Hematopoietic multipotent progenitor cell treated with erythropoietin and hydrocortisone succinate and interleukin-3 and kit ligand, for 8 days (in vitro differentiated cells): Measurements from ENCODE around the gene DYRK4.
A peak's percentile ranks its signal among the peaks of the same experiment; 100 is the strongest.

Source experiments
- DNase-seq: peaks from one replicate; pipeline ENCODE4 v3.0.0-alpha.2; 2015

DYRK4 gene

DNA sequence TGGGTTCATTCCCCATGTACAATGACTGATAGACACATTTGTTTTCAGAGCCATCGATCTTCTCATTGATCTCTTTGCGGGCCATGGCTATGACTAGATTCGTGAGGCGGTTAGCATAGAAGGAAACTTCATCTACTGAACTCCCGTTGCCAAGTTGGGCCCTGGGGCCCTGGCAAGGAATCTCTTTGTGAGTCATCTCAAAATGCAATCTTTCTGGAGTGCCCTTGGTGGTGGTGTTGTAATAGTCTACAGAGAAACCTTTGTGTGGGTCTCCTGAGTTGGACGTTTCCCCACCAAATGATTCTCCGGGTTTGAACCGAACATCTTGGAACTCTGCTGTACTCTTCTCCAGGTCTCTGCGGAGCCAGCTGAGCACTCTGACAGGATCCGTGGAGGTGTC is 66.4 kb downstream of the DYRK4 start:
- no peak for DNase-seq

GRCh38 chr12:4630262-4630661 is 68.3 kb downstream of the DYRK4 start:
- no peak for DNase-seq

GRCh38 chr12:4643747-4644146 is 81.7 kb downstream of the DYRK4 start:
- no peak for DNase-seq

GRCh38 chr12:4645023-4645422 is 83.0 kb downstream of the DYRK4 start:
- DNase-seq, result no peak

- DNase-seq, result no peak
Observed at GRCh38 chr12:4648104-4648500, 86.1 kb downstream of the DYRK4 start.

DNA sequence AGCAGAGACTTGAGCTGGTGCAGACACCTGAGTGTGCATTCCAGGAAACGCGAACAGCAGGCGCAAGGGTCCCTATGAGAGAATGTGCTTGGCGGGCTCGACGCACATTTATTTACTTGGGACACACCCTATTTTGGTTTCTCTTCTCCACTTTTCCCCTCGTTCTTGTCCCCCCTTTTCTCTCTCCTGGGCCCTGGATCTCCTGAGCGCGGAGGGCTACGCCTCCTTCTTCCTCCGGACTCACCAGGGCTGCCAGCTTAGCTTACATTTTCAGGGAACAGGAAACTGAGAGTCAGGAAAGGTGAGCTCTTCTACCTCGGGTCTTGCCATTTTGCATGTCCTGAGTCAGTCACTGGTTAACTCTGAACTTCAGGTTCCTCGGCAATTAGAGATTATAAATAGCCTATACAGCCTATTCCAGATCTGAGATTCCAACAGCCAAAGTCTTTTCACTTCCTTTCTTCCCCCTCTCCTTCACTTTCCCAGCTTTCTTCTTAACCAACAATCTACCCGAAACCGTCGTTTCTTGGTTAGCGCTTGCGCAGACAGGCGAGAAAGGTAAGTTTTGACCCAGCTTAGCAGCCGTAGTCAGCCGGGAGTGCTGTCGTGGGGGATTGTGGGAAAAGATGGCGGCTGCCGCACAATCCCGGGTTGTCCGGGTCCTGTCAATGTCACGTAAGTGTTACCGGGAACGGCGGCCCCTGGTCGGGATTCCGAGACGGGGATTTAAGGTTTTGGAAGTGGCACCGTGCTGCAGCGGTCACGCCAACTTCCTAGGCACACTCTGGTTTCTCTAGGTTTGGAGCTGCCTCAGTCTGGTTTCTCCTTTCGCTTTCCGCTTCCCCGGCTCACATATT is 86.7 kb downstream of the DYRK4 start, which contains the start of the genes AKAP3 and NDUFA9:
AKAP3 (minus strand) TSS at position 551 of the 857 bp plus-strand sequence. CDS start 10,855 bp downstream, outside the sequence.
NDUFA9 (plus strand) TSS at position 614 of the 857 bp plus-strand sequence; CDS start at position 627, 13 bp downstream.
- peak; percentile 91 for DNase-seq

GRCh38 chr12:4649358-4649661 is 87.3 kb downstream of the DYRK4 start:
- peak; percentile 6 for DNase-seq

- no peak for DNase-seq
Observed at GRCh38 chr12:4653257-4653656, 91.2 kb downstream of the DYRK4 start.

- DNase-seq, result no peak
Observed at GRCh38 chr12:4653691-4654090, 91.7 kb downstream of the DYRK4 start.
